ENCODE data around the gene FIGNL2.
"Not testable (repeated sequence)": the region's sequence is repeated elsewhere in the genome, so short reads cannot be mapped to it uniquely, and the experiment has no call there.

FIGNL2 gene

DNA sequence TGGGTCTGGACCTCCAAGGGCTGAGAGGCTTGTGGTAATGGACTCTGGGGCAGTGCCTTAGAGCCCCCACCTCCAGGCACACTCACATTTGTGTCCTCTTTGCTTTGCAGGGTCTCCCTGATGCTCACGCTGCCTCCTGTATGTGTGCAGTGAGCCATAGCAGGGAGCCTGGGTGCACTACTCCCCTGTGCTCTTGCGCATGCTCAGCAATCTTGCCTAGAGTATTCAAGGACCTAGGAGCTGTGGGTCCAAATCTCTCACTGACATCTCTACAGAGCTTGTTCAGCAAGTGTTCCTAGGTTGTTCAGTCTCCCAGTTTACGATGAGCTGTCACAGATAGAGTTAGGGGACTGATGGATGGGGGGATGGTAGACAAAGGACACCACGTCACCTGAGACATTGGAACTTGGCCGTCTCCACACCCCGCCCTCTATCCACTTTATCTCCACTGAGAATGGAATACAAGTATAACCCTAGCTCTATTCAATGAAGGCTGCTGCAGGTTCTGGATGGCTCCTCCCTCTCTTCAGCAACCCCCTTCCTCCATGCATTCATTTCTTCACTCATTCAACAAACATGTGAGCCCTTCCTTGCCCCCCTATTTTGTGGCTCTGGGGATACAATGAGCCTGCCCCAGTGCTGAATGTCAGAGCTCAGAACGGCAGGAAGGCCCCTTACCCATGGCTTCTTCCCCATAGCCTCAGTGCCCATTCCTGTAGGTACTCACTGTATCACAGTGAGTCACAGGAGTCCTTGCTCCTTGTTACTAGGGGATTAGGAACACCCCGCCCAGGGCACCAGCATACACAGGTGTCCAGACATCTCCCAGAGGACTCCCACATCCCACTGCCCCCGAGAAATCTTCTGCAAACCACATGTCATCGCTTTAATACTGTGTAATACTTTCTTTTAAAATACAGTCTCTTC lies 31.2 kb downstream of the FIGNL2 start:
- no peak for DNase-seq (ENCODE audit: low spot score)

DNA sequence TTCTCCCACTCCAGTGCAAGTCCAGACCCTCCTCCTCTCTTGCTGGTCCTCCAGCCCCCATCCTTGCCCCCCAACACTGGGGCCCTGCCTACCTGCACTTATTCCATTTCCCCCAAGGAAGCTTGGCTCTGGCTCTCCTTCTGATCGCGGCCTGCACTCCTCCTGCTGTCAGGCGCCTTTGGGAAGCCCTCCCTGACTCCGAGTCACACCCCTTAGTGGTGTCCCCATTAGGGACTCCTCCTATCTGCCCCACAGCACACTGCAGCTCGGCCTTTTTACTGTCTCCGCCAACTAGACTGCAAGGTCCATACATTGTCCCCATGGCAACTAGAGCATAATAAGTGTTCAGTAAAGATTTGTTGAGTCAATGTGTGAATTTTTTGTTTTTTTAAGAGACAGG lies 32.9 kb downstream of the FIGNL2 start:
- no peak for DNase-seq (ENCODE audit: low spot score)

DNA sequence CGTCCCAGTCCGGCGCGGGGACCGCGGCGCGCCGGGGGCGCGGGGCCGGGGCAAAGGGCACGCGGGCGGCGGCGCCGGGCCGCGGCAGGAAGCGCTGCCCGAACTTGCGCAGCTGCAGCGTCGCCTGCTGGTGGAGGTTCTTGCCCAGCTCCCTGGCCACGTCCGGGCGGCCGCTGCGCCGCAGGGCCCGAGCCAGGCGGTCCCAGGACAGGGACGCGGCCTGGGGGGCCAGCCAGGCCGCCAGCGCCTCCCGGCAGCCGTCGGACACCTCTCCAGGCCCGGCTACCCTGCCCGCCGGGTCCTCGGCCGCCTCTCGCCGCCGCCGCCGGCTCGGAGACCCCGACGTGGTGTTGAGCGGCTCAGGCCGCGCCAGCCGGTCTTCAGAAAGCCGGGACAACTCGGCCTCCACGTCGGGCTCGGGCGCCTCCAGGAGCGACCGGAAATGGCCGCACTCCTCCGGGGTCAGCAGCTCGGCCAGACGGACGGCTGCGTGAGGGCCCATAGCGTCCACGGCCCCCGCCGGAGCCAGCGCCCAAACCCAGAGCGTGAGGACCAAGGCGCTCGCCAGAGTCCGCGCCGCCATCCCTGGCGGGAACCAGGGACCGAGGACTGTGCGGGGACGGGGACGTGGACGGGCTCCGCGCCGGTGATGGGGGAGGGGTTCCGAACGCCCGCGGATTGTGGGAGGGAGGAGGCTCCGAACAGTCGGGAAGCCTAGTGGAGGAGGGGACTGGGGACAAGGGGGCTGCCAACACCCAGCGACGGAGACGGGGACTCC lies 34.0 kb downstream of the FIGNL2 start:
- DNase-seq (ENCODE audit: low spot score): peak; percentile 92

DNA sequence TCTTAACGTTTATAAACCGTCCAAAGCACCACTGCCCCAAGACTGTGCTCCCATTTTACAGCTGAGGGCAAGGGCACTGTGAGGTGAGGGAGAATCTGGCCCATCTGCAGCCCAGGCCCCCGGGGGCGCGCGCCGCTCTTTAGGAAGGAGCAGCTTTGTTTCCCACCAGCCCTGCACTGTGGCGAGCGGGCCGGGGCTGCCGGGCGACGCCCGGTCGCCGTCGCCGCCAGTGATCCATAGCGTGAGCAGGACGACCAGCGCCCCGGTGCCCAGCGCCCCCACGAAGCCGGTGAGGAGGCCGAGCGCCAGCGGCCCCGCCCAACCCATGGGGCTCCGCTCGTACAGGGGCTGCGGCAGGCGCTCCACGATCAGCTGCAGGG lies 34.6 kb downstream of the FIGNL2 start:
- DNase-seq (ENCODE audit: low spot score): no peak

GRCh38 chr12:51812871-51813270 lies 35.6 kb downstream of the FIGNL2 start:
- DNase-seq (ENCODE audit: low spot score): no peak

- DNase-seq (ENCODE audit: low spot score): no peak
Observed at GRCh38 chr12:51811203-51812202, 37.0 kb downstream of the FIGNL2 start.

GRCh38 chr12:51809193-51809592 lies 39.3 kb downstream of the FIGNL2 start:
- no peak for DNase-seq (ENCODE audit: low spot score)

GRCh38 chr12:51806896-51807295 lies 41.6 kb downstream of the FIGNL2 start:
- no peak for DNase-seq (ENCODE audit: low spot score)

DNA sequence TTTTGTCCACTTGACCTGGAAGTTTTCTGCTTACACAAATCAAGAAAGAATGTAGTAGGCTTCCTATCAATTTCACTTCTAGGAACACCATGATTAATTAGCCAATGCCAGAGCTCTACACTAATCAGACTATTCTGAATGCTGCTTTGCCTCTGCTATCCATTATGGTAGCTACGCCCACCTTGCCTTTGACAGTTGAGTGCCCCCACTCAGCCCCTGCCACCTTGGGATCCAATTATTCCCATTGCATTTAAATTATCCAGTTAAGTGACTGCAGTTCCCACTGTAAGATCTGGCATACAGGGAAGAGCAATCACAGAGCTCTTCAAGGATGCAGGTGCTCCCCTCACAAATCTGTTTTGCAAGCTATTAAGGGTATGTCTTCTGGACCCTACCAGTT lies 47.5 kb downstream of the FIGNL2 start:
- no peak for DNase-seq (ENCODE audit: low spot score)

- DNase-seq (ENCODE audit: low spot score): no peak
Observed at GRCh38 chr12:51798501-51798900, 50.0 kb downstream of the FIGNL2 start.

- not testable (repeated sequence) for DNase-seq (ENCODE audit: low spot score)
Observed at GRCh38 chr12:51798051-51798450, 50.5 kb downstream of the FIGNL2 start.

- DNase-seq (ENCODE audit: low spot score): no peak
Observed at GRCh38 chr12:51797301-51797700, 51.2 kb downstream of the FIGNL2 start.

DNA sequence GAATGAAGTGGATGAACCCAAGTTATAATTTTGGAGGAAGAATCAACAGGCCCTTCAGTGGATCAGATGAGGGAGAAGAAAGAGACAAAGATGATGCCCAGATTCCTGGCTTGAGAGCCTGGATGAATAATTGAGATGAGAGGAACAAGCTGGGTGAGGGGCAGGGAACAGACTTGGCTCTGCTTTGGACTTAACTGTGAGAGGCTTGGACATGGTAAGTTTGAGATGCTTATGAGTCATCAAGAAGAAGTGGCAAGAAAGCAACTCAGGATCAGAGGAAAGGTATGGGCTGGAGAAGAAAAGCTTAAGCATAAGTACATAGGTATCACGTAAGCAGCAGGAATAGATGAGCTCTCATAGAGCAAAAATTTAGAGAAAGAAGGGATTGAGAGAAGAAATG lies 55.3 kb downstream of the FIGNL2 start:
- no peak for DNase-seq (ENCODE audit: low spot score)

DNA sequence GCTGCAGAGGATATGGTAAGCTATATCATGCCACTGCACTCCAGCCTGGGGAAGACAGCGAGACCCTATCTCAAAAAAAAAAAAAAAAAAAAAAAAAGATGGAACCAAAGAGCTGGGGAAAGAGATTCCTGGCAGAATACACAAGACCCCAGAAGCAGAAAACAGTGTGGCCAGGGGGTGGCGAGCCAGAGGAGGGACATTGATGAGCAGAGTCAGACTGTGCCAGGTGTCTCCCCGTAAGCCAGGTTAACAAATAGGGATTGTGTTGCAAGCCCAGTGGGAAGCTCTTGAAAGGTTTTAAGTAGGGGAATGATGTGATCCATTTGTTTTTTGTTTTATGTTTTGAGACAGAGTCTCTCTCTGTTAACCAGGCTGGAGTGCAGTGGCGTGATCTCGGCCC lies 56.1 kb downstream of the FIGNL2 start:
- DNase-seq (ENCODE audit: low spot score): no peak

- DNase-seq (ENCODE audit: low spot score): no peak
Observed at GRCh38 chr12:51788876-51789275, 59.6 kb downstream of the FIGNL2 start.

GRCh38 chr12:51785906-51786305 lies 62.6 kb downstream of the FIGNL2 start:
- no peak for DNase-seq (ENCODE audit: low spot score)

- no peak for DNase-seq (ENCODE audit: low spot score)
Observed at GRCh38 chr12:51784688-51785087, 63.8 kb downstream of the FIGNL2 start.

- no peak for DNase-seq (ENCODE audit: low spot score)
Observed at GRCh38 chr12:51779876-51780275, 68.6 kb downstream of the FIGNL2 start.

DNA sequence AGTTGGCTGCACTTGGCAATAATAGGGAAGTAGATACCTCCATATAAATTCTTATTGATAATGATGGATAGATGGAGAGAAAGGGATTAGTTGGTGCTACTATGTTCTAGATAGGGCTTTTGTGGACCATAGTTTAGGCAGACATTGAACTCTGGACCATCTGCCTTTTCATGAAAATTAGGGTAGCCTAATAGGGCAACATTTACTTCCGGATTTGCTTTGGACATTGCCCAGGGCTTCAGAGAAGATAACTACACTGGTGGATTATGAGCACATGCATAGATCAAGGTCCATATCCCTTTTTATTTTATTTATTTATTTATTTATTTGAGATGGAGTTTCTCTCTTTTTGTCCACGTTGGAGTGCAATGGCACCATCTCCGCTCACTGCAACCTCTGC lies 70.5 kb downstream of the FIGNL2 start:
- DNase-seq (ENCODE audit: low spot score): no peak

- DNase-seq (ENCODE audit: low spot score): peak; percentile 65
Observed at GRCh38 chr12:51777457-51777856, 71.1 kb downstream of the FIGNL2 start.

- no peak for DNase-seq (ENCODE audit: low spot score)
Observed at GRCh38 chr12:51774933-51775332, 73.6 kb downstream of the FIGNL2 start.

Measured in D341Med (cell line).